Smooth muscle cell (in vitro differentiated cells): ENCODE results near the gene HS3ST6. TPM values are rescaled to one million over a fixed set of nuclear protein-coding genes. Genes with fewer than 3 reads are reported as not detected.
"Not testable (repeated sequence)": the region's sequence is repeated elsewhere in the genome, so short reads cannot be mapped to it uniquely, and the experiment has no call there.

Source experiments
- DNase-seq: peaks from one replicate; lab custom pipeline; 2025; ENCODE audit not compliant: unreplicated experiment; lab: John Stamatoyannopoulos, UW
- H2AFZ ChIP-seq: fragments of 200-600 bp; sonication (generic); 2 replicates; pipeline ENCODE4 v1.6.0; 2016; ENCODE audit warnings: antibody characterized with exemption, low read depth, mild to moderate bottlenecking
- H3F3A ChIP-seq: fragments of 200-600 bp; sonication (generic); 2 replicates; pipeline ENCODE4 v1.6.0; 2017; ENCODE audit warnings: antibody characterized with exemption, low read depth
- H3K27ac ChIP-seq: fragments of 200-600 bp; sonication (generic); 2 replicates; pipeline ENCODE4 v1.5.1; 2016; ENCODE audit warnings: low read depth, mild to moderate bottlenecking
- H3K27me3 ChIP-seq: fragments of 200-600 bp; sonication (generic); 2 replicates; pipeline ENCODE4 v1.6.1; 2016; ENCODE audit warnings: low read depth, mild to moderate bottlenecking
- H3K36me3 ChIP-seq: fragments of 200-600 bp; sonication (generic); 2 replicates; pipeline ENCODE4 v1.5.1; 2016; ENCODE audit warnings: low read depth
- H3K4me1 ChIP-seq: fragments of 200-600 bp; sonication (generic); 2 replicates; pipeline ENCODE4 v1.5.1; 2016; ENCODE audit warnings: low read depth
- H3K4me2 ChIP-seq: fragments of 200-600 bp; sonication (generic); 2 replicates; pipeline ENCODE4 v1.6.0; 2016; ENCODE audit warnings: mild to moderate bottlenecking
- H3K4me3 ChIP-seq: fragments of 200-600 bp; sonication (generic); 2 replicates; pipeline ENCODE4 v1.5.1; 2016; ENCODE audit warnings: mild to moderate bottlenecking
- H3K79me2 ChIP-seq: fragments of 200-600 bp; sonication (generic); 2 replicates; pipeline ENCODE4 v1.6.0; 2016; ENCODE audit warnings: low read depth, mild to moderate bottlenecking
- H3K9ac ChIP-seq: fragments of 200-600 bp; sonication (generic); 2 replicates; pipeline ENCODE4 v1.6.0; 2016; ENCODE audit warnings: low read depth
- H3K9me3 ChIP-seq: fragments of 200-600 bp; sonication (generic); replicated peaks from 2 replicates; pipeline ENCODE4 v1.5.1; 2016; ENCODE audit warnings: low read depth
- H4K20me1 ChIP-seq: fragments of 200-600 bp; sonication (generic); 2 replicates; pipeline ENCODE4 v1.6.0; 2016; ENCODE audit warnings: low read depth
- WGBS: methylation state at CpG from one replicate; pipeline ENCODE4 v1.1.7; 2016; ENCODE audit warnings: low lambda C conversion rate; 5-methylcytosine and 5-hydroxymethylcytosine counted together
- polyA plus RNA-seq: library from polyadenylated mRNA; unstranded; fragments of >200 nt; fragmentation: Nextera tagmentation; extraction: Ambion mirVana; gene quantifications from 2 replicates; pipeline ENCODE4 v1.2.1, GENCODE V29; 2016
- total RNA-seq: library from RNA; depleted of rRNA; stranded (reverse); fragments of >200 nt; gene quantifications from 2 replicates; pipeline ENCODE4 v1.2.3, GENCODE V29; 2014
- TF ChIP-seq, protein P1 (sequence below): fragments of 200-600 bp; sonication (generic); IDR thresholded peaks from 2 replicates; pipeline ENCODE4 v1.5.1; 2017; ENCODE audit warnings: borderline replicate concordance, mild to moderate bottlenecking, antibody characterized with exemption; ENCODE audit not compliant: insufficient read depth, poor library complexity, severe bottlenecking

HS3ST6 gene
- total and polyA plus RNA-seq, 2 experiments from 2014 or later: not detected

DNA sequence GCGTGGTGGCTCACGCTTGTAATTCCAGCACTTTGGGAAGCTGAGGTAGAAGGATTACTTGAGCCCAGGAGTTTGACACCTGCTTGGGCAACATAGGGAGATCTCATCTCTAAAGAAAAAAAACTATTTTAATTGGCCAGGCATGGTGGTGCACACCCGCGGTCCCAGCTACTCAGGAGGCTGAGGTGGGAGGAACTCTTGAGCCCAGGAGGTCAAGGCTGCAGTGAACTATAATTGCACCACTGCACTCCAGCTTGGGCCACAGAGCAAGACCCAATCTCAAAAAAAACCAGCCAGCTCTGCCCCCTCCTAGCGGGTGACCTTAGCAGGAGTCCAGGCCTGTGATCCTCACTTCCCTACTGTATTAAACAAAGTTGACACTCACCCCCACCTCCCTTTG is 5.9 kb upstream of the HS3ST6 start:
- Histone ChIP-seq H3K9me3 (no peaks in the 10 kb centered on the region), H3K27ac (no peak overlapping the region), H3K27me3 (peaks cover 21% of the 10 kb centered on the region), H3K4me3 (no peak overlapping the region), H3K79me2 (no peaks in the 10 kb centered on the region), H3K4me1 (peaks cover 5% of the 10 kb centered on the region), H3K9ac (no peak overlapping the region), H3K4me2 (peak overlapping the region; percentile 71), H2AFZ (peak overlapping the region; percentile 31), H3F3A (no peaks in the 10 kb centered on the region), H4K20me1 (no peaks in the 10 kb centered on the region), H3K36me3 (no peaks in the 10 kb centered on the region)
- TF ChIP-seq, protein P1, sequence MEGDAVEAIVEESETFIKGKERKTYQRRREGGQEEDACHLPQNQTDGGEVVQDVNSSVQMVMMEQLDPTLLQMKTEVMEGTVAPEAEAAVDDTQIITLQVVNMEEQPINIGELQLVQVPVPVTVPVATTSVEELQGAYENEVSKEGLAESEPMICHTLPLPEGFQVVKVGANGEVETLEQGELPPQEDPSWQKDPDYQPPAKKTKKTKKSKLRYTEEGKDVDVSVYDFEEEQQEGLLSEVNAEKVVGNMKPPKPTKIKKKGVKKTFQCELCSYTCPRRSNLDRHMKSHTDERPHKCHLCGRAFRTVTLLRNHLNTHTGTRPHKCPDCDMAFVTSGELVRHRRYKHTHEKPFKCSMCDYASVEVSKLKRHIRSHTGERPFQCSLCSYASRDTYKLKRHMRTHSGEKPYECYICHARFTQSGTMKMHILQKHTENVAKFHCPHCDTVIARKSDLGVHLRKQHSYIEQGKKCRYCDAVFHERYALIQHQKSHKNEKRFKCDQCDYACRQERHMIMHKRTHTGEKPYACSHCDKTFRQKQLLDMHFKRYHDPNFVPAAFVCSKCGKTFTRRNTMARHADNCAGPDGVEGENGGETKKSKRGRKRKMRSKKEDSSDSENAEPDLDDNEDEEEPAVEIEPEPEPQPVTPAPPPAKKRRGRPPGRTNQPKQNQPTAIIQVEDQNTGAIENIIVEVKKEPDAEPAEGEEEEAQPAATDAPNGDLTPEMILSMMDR: no peak
- no peak for DNase-seq
- 73% methylated on average over 5 of the region's 5 CpGs for WGBS

DNA sequence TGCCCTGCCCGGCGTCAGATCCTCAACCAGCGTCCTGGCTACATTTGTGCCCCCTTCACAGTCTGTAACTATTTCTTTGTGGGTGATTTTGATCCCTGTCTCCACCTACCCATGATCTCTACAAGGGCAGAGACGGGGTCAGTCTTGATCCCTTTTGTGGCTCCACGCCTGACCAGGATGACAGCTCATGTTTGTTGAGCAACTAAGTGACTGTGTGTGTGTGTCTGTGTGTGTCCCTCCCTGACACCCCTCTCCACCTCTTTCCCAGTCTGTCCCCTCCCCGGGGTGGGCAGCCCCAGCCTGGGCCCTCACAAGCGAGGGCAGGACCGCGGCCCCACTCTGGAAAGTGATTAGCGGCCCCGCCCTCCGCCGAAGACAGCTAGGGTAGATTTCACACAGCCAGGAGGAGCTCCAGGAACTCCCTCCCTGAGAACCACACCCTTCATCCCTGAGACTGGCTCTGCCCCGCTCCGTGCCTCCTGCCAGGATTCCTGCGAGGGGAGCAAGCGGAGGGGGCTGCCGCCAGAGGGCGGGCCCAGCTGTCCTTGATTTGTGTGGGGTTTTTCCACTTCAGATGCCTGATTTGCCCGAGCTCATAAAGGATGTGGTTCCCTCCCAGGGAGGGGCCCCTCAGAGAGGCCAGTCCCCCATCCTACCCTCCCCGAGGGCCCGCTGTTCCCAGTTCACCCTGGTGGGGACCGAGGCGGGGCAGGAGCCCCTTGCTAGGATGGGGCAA is 5.3 kb upstream of the HS3ST6 start:
- peak; percentile 36 for DNase-seq
- H3K9ac ChIP-seq: no peak overlapping the region
- TF ChIP-seq, protein P1: peak; percentile 41
- no peaks in the 10 kb centered on the region for H3K79me2 ChIP-seq
- H3K36me3 ChIP-seq: no peaks in the 10 kb centered on the region
- no peaks in the 10 kb centered on the region for H4K20me1 ChIP-seq
- WGBS: 20% methylated on average over 24 of the region's 24 CpGs
- no peaks in the 10 kb centered on the region for H3K9me3 ChIP-seq
- no peak overlapping the region for H3K4me3 ChIP-seq
- H3K27me3 ChIP-seq: peaks cover 27% of the 10 kb centered on the region
- no peak overlapping the region for H3K27ac ChIP-seq
- H3K4me1 ChIP-seq: peaks cover 4% of the 10 kb centered on the region
- H3F3A ChIP-seq: no peaks in the 10 kb centered on the region
- H2AFZ ChIP-seq: peak overlapping the region; percentile 31
- peak overlapping the region; percentile 71 for H3K4me2 ChIP-seq

DNA sequence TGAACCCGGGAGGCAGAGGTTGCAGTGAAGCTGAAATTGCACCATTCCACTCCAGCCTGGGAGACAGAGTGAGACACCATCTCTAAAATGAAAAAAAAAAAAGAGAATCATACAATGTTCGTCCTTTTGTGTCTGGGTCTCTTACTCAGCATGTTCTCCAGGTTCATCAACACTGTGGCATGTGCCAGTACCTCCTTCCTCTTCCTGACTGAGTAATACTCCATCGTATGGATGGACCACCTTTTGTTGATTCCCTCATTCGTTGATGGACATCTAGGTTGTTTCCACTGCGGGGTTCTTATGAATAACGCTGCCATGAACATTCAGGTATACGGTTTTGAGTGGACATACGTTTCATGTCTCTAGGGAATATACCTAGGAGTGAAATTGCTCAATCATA is 4.1 kb upstream of the HS3ST6 start:
- Histone ChIP-seq H3F3A (no peaks in the 10 kb centered on the region), H4K20me1 (no peaks in the 10 kb centered on the region), H3K9me3 (no peaks in the 10 kb centered on the region), H3K4me3 (no peak overlapping the region), H3K27me3 (peaks cover 34% of the 10 kb centered on the region), H3K4me1 (peaks cover 8% of the 10 kb centered on the region), H2AFZ (no peak overlapping the region), H3K4me2 (no peak overlapping the region), H3K27ac (no peak overlapping the region), H3K36me3 (no peaks in the 10 kb centered on the region), H3K79me2 (no peaks in the 10 kb centered on the region), H3K9ac (no peak overlapping the region)
- TF ChIP-seq, protein P1: no peak
- DNase-seq: no peak
- WGBS: 84% methylated on average over 8 of the region's 8 CpGs

DNA sequence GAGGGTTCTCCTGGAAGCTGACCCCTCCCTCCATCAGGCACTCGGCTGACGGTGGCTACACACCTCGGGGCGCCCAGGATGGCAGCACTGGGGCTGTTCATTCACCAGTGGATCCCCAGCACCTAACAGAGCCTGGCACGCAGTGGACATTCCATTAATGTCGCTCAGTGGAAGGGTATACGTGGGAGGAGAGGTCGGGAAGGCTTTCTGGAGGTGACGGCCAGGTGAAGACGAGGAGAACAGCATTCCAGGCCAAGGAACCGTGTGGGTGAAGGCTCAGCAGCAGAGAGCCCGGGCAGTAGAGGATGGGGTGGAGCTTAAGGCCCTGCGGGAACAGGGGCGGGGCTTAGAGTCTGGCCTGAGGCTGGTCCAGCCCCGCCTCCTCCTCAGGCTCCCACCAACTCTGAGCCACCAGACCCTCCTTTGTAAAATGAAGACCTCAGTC is 2.5 kb upstream of the HS3ST6 start:
- H3K36me3 ChIP-seq: no peaks in the 10 kb centered on the region
- H4K20me1 ChIP-seq: no peaks in the 10 kb centered on the region
- H3K9me3 ChIP-seq: no peaks in the 10 kb centered on the region
- H3K27ac ChIP-seq: no peak overlapping the region
- H3K4me2 ChIP-seq: no peak overlapping the region
- 11% methylated on average over 14 of the region's 15 CpGs for WGBS
- TF ChIP-seq, protein P1: no peak
- no peak overlapping the region for H2AFZ ChIP-seq
- no peaks in the 10 kb centered on the region for H3F3A ChIP-seq
- no peaks in the 10 kb centered on the region for H3K79me2 ChIP-seq
- no peak overlapping the region for H3K4me3 ChIP-seq
- no peak overlapping the region for H3K9ac ChIP-seq
- peaks cover 50% of the 10 kb centered on the region for H3K27me3 ChIP-seq
- DNase-seq: no peak
- H3K4me1 ChIP-seq: peaks cover 14% of the 10 kb centered on the region

DNA sequence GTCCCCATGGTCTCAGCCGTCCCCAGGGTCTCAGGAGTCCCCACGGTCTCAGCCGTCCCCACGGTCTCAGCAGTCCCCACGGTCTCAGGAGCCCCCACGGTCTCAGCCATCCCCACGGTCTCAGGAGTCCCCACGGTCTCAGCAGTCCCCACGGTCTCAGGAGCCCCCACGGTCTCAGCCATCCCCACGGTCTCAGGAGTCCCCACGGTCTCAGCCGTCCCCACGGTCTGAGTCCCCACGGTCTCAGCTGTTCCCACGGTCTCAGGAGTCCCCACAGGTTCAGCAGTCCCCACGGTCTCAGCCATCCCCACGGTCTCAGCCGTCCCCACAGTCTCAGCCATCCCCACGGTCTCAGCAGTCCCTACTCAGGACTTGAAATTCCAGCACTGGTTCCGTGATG is 1.9 kb upstream of the HS3ST6 start:
- not testable (repeated sequence) for H3K27ac ChIP-seq, DNase-seq, H3F3A ChIP-seq, H3K4me3 ChIP-seq, H4K20me1 ChIP-seq, H3K79me2 ChIP-seq, H3K4me2 ChIP-seq, H3K9me3 ChIP-seq, H2AFZ ChIP-seq, H3K36me3 ChIP-seq, H3K9ac ChIP-seq
- WGBS: 62% methylated on average over 17 of the region's 21 CpGs
- H3K27me3 ChIP-seq: peaks cover 50% of the 10 kb centered on the region
- peaks cover 14% of the 10 kb centered on the region for H3K4me1 ChIP-seq
